Measurements from ENCODE around the gene CNOT1.

GRCh38 chr16:58476791-58477190 is 152.8 kb downstream of the CNOT1 start:
- no peak for TF ChIP-seq CTCF (IDR thresholded peaks at IDR 0.05 in 4 of 5, conservative IDR thresholded peaks at IDR 0.05 in 1 of 5)
- TF ChIP-seq POLR2A (IDR thresholded peaks at IDR 0.05), result no peak
